K562 treated with DMSO at 1 percent for 4 hours (cell line): ENCODE measurements around the gene SERP1. TPM values are rescaled to one million over a fixed set of nuclear protein-coding genes. Genes with fewer than 3 reads are reported as not detected.

Experiments used
- total RNA-seq: library from RNA; unstranded; fragments of 300-600 nt; gene quantifications from 2 replicates; pipeline ENCODE4 v1.2.3, GENCODE V29; 2022; ENCODE audit not compliant: insufficient read depth

Gene SERP1
- total RNA-seq, result 226 and 289 TPM in 2 replicates

GRCh38 chr3:150546226-150547044 lies at the start of gene SERP1, which contains the start of gene EIF2A:
SERP1 (minus strand) TSS chr3:150546496; CDS start chr3:150546135, 361 bp downstream.
EIF2A (plus strand) TSS chr3:150546787; CDS start chr3:150546803, 16 bp downstream.

Other genes starting within 250 kb of the SERP1 start
- gene TSC22D2, start 138.2 kb downstream of the SERP1 start, total RNA-seq, result 10.5 and 17.7 TPM in 2 replicates
- 96.7 and 180 TPM in 2 replicates for gene EIF2A, start 291 bp upstream of the SERP1 start, total RNA-seq
- gene SELENOT, start 56.8 kb upstream of the SERP1 start, total RNA-seq, result 22.3 and 30.2 TPM in 2 replicates
- not detected in 2 replicates for gene ERICH6, start 157.4 kb upstream of the SERP1 start, total RNA-seq
- gene SIAH2, start 216.7 kb upstream of the SERP1 start, total RNA-seq, result 34.4 and 44.6 TPM in 2 replicates